Measurements from ENCODE around the gene NFKBIE.
A peak's percentile ranks its signal among the peaks of the same experiment; 100 is the strongest.
"Not testable (repeated sequence)": the region's sequence is repeated elsewhere in the genome, so short reads cannot be mapped to it uniquely, and the experiment has no call there.

The NFKBIE gene

GRCh38 chr6:44265007-44265721 is at the start of gene NFKBIE:
Gene NFKBIE, minus strand, starts transcription at chr6:44265551. Its CDS starts 205 bp downstream, at chr6:44265346.
- peak; percentile 96 for DNase-seq (ENCODE audit: low spot score)

- not testable (repeated sequence) for DNase-seq (ENCODE audit: low spot score)
Measured at GRCh38 chr6:44314657-44315056, 49.3 kb upstream of the NFKBIE start.

- peak; percentile 90 for DNase-seq (ENCODE audit: low spot score)
Measured at GRCh38 chr6:44312901-44313788, 47.8 kb upstream of the NFKBIE start, which contains the start of gene AARS2. Gene AARS2, minus strand, starts transcription at chr6:44313347. Its CDS starts 24 bp downstream, at chr6:44313323.

GRCh38 chr6:44311767-44312166 is 46.4 kb upstream of the NFKBIE start:
- no peak for DNase-seq (ENCODE audit: low spot score)

GRCh38 chr6:44311304-44311703 is 46.0 kb upstream of the NFKBIE start:
- no peak for DNase-seq (ENCODE audit: low spot score)

- DNase-seq (ENCODE audit: low spot score), result no peak
Measured at GRCh38 chr6:44310241-44310640, 44.9 kb upstream of the NFKBIE start.

- DNase-seq (ENCODE audit: low spot score), result no peak
Measured at GRCh38 chr6:44309631-44310030, 44.3 kb upstream of the NFKBIE start.

- no peak for DNase-seq (ENCODE audit: low spot score)
Measured at GRCh38 chr6:44309092-44309491, 43.7 kb upstream of the NFKBIE start.

- no peak for DNase-seq (ENCODE audit: low spot score)
Measured at GRCh38 chr6:44307217-44307616, 41.9 kb upstream of the NFKBIE start.

- DNase-seq (ENCODE audit: low spot score), result no peak
Measured at GRCh38 chr6:44306710-44307109, 41.4 kb upstream of the NFKBIE start.

- no peak for DNase-seq (ENCODE audit: low spot score)
Measured at GRCh38 chr6:44305200-44305725, 39.9 kb upstream of the NFKBIE start.

GRCh38 chr6:44304282-44305199 is 39.2 kb upstream of the NFKBIE start:
- peak; percentile 55 for DNase-seq (ENCODE audit: low spot score)

- DNase-seq (ENCODE audit: low spot score), result no peak
Measured at GRCh38 chr6:44303842-44304241, 38.5 kb upstream of the NFKBIE start.

GRCh38 chr6:44302856-44303255 is 37.5 kb upstream of the NFKBIE start:
- DNase-seq (ENCODE audit: low spot score), result no peak

- DNase-seq (ENCODE audit: low spot score), result no peak
Measured at GRCh38 chr6:44301782-44302564, 36.6 kb upstream of the NFKBIE start.

- no peak for DNase-seq (ENCODE audit: low spot score)
Measured at GRCh38 chr6:44301106-44301505, 35.8 kb upstream of the NFKBIE start.

GRCh38 chr6:44300292-44300823 is 35.0 kb upstream of the NFKBIE start:
- no peak for DNase-seq (ENCODE audit: low spot score)

GRCh38 chr6:44298864-44299263 is 33.5 kb upstream of the NFKBIE start:
- DNase-seq (ENCODE audit: low spot score), result no peak

- no peak for DNase-seq (ENCODE audit: low spot score)
Measured at GRCh38 chr6:44298055-44298803, 32.9 kb upstream of the NFKBIE start.

Measured in hepatic stellate cell (primary cell).